PFSK-1 (cell line): ENCODE measurements around the gene ADGRB3.

Source experiments
- FOXP2 ChIP-seq: optimal IDR thresholded peaks from 2 replicates; pipeline ENCODE3; 2011; ENCODE audit warnings: borderline replicate concordance, control low read depth, inconsistent platforms; ENCODE audit not compliant: insufficient read depth; ENCODE audit errors: extremely low read length, extremely low read depth
- POLR2AphosphoS5 ChIP-seq: IDR thresholded peaks from 2 replicates; pipeline ENCODE4 v1.6.1; 2012; ENCODE audit warnings: low read depth, mild to moderate bottlenecking, control low read depth, low read length, moderate library complexity
- REST ChIP-seq, 2 experiments: IDR thresholded peaks; 2 replicates each; pipeline versions ENCODE4 v1.6.1 to v1.8.0; 2011 to 2012; ENCODE audit warnings: low read depth in 2 of 2, low read length in 2 of 2, control low read depth in 1 of 2, inconsistent platforms in 1 of 2, mild to moderate bottlenecking in 1 of 2, moderate library complexity in 1 of 2; ENCODE audit not compliant: insufficient read depth in 1 of 2
- SIN3A ChIP-seq: IDR thresholded peaks from 2 replicates; pipeline ENCODE4 v1.6.1; 2012; ENCODE audit warnings: mild to moderate bottlenecking, low read length, moderate library complexity, borderline replicate concordance; ENCODE audit not compliant: insufficient read depth
- TAF1 ChIP-seq: IDR thresholded peaks from 2 replicates; pipeline ENCODE4 v1.6.1; 2012; ENCODE audit warnings: low read length, control low read depth, borderline replicate concordance; ENCODE audit not compliant: insufficient read depth

ADGRB3 gene

GRCh38 chr6:69265706-69266105 is 630.6 kb downstream of the ADGRB3 start:
- TF ChIP-seq POLR2AphosphoS5 (no peak), FOXP2 (no peak), TAF1 (no peak), REST (IDR thresholded peaks at IDR 0.05; ENCODE audit: insufficient read depth in 1 of 2, low read depth in 2 of 2, low read length in 2 of 2) (no peak), SIN3A (no peak)

GRCh38 chr6:69276204-69276603 is 641.1 kb downstream of the ADGRB3 start:
- no peak for TF ChIP-seq TAF1

- TF ChIP-seq FOXP2 (no peak), REST (IDR thresholded peaks at IDR 0.05; ENCODE audit: insufficient read depth in 1 of 2, low read depth in 2 of 2, low read length in 2 of 2) (no peak), POLR2AphosphoS5 (no peak), TAF1 (no peak), SIN3A (no peak)
Measured at GRCh38 chr6:69279805-69280204, 644.7 kb downstream of the ADGRB3 start.

- TF ChIP-seq TAF1 (no peak), REST (IDR thresholded peaks at IDR 0.05; ENCODE audit: insufficient read depth in 1 of 2, low read depth in 2 of 2, low read length in 2 of 2) (no peak), POLR2AphosphoS5 (no peak), SIN3A (no peak), FOXP2 (no peak)
Measured at GRCh38 chr6:69280858-69281257, 645.8 kb downstream of the ADGRB3 start.

GRCh38 chr6:69284176-69284730 is 649.2 kb downstream of the ADGRB3 start:
- TF ChIP-seq REST (IDR thresholded peaks at IDR 0.05; ENCODE audit: insufficient read depth in 1 of 2, low read depth in 2 of 2, low read length in 2 of 2) (no peak), SIN3A (no peak), POLR2AphosphoS5 (no peak), FOXP2 (no peak), TAF1 (no peak)
